Right hindlimb (tissue), 1 donor: ENCODE measurements around the gene RHBDL1.

Source experiments
- DNase-seq: peaks from one replicate; pipeline ENCODE4 v3.0.0-alpha.2; 2018

The RHBDL1 gene

GRCh38 chr16:658679-659571 is 16.5 kb upstream of the RHBDL1 start:
- DNase-seq: no peak

- no peak for DNase-seq
Observed at GRCh38 chr16:659618-660017, 15.9 kb upstream of the RHBDL1 start.

GRCh38 chr16:660132-660458 is 15.4 kb upstream of the RHBDL1 start:
- DNase-seq: no peak

- peak; percentile 89 for DNase-seq
Observed at GRCh38 chr16:660459-661183, 14.8 kb upstream of the RHBDL1 start.

- no peak for DNase-seq
Observed at GRCh38 chr16:661184-661821, 14.2 kb upstream of the RHBDL1 start.

- DNase-seq: no peak
Observed at GRCh38 chr16:662095-662494, 13.4 kb upstream of the RHBDL1 start.

- no peak for DNase-seq
Observed at GRCh38 chr16:662597-662996, 12.9 kb upstream of the RHBDL1 start.

- DNase-seq: no peak
Observed at GRCh38 chr16:666572-666971, 8.9 kb upstream of the RHBDL1 start.

- DNase-seq: no peak
Observed at GRCh38 chr16:667113-667779, 8.2 kb upstream of the RHBDL1 start.

GRCh38 chr16:667780-668518 is 7.5 kb upstream of the RHBDL1 start, which contains the start of gene RHOT2:
RHOT2 (plus strand) TSS chr16:668132; CDS start chr16:668200, 68 bp downstream.
- peak; percentile 95 for DNase-seq

- DNase-seq: no peak
Observed at GRCh38 chr16:668519-669171, 6.8 kb upstream of the RHBDL1 start.

GRCh38 chr16:669666-670065 is 5.8 kb upstream of the RHBDL1 start:
- DNase-seq: no peak

GRCh38 chr16:670485-671352 is 4.8 kb upstream of the RHBDL1 start:
- no peak for DNase-seq

- no peak for DNase-seq
Observed at GRCh38 chr16:671353-672131, 3.9 kb upstream of the RHBDL1 start.

GRCh38 chr16:672371-672770 is 3.1 kb upstream of the RHBDL1 start:
- DNase-seq: no peak

GRCh38 chr16:672851-673250 is 2.6 kb upstream of the RHBDL1 start:
- no peak for DNase-seq

GRCh38 chr16:673399-673991 is 2.0 kb upstream of the RHBDL1 start:
- no peak for DNase-seq

- DNase-seq: no peak
Observed at GRCh38 chr16:674214-674881, 1.1 kb upstream of the RHBDL1 start.
